OCI-LY3 (cell line): ENCODE data around the gene P2RY8.

ENCODE experiments used
- CTCF ChIP-seq: fragments of 200-600, 300-600 bp; sonication (generic); IDR thresholded peaks from 2 replicates; pipeline ENCODE4 v1.5.1; 2014; ENCODE audit warnings: antibody characterized with exemption, low read length, low read depth
- EZH2phosphoT487 ChIP-seq: fragments of 200-600 bp; shearing (Covaris generic); IDR thresholded peaks from 2 replicates; pipeline ENCODE4 v1.6.1; 2018; ENCODE audit warnings: antibody characterized with exemption, mixed run types, low read depth

- TF ChIP-seq CTCF (no peak), EZH2phosphoT487 (no peak)
These were observed 20.3 kb downstream of the P2RY8 start for GRCh38 chrX:1516596-1517104.
